Left cardiac atrium (tissue), 4 donors: ENCODE data around the gene COL4A2. TPM values are rescaled to one million over a fixed set of nuclear protein-coding genes. Genes with fewer than 3 reads are reported as not detected.

Experiments used
- ATAC-seq, 2 donors: fragments of 200-7000 bp; cut with Tn5 transposase; one replicate each; pipeline ENCODE4 v1.9.1; 2020; ENCODE audit warnings: mild to moderate bottlenecking in 2 of 2, moderate library complexity in 2 of 2
- DNase-seq: peaks from one replicate; pipeline ENCODE4 v3.0.0-alpha.2; 2020
- intact Hi-C, 2 donors: fragments of 100-400 bp; cut with DNase I; formaldehyde crosslinking; loops; one replicate each; pipeline versions ENCODE4 v1.14.1 to v1.15.1; 2022 to 2023
- total RNA-seq, 2 donors: library from RNA; stranded (reverse); fragmentation: NEBNext Ultra II Directional; extraction: Animal tissue kit (Norgen Biotek cat#: 25700); gene quantifications; one replicate each; pipeline ENCODE4 v1.2.1, GENCODE V29; 2021
- donor health status: DM: no; HTN: yes; CAD: no.
- donor health status: DM: no; HTN: yes; CAD: no; lungs with severe emphysema.
- donor health status: DM: yes; HTN: yes; CAD: no.
- donor health status: Dilated cardiomyopathy.

COL4A2 gene
- total RNA-seq, 2 donors from 2014 or later = 176 to 384 TPM

- DNase-seq (no peak), ATAC-seq (no peak)
- intact Hi-C loops = no loop called here
Observed at GRCh38 chr13:110399801-110400200, 92.7 kb downstream of the COL4A2 start.

- ATAC-seq = no peak
- intact Hi-C loops = no loop called here
Observed at GRCh38 chr13:110400786-110401533, 93.9 kb downstream of the COL4A2 start.

GRCh38 chr13:110402299-110403069 lies 95.4 kb downstream of the COL4A2 start:
- ATAC-seq (no peak), DNase-seq (no peak)
- intact Hi-C loops = no loop called here

More at GRCh38 chr13:110400786-110401533, 93.9 kb downstream of the COL4A2 start:
- DNase-seq = no peak

GRCh38 chr13:110403315-110403714 lies 96.2 kb downstream of the COL4A2 start:
- ATAC-seq (no peak), DNase-seq (no peak)
- intact Hi-C loops = no loop called here

DNA sequence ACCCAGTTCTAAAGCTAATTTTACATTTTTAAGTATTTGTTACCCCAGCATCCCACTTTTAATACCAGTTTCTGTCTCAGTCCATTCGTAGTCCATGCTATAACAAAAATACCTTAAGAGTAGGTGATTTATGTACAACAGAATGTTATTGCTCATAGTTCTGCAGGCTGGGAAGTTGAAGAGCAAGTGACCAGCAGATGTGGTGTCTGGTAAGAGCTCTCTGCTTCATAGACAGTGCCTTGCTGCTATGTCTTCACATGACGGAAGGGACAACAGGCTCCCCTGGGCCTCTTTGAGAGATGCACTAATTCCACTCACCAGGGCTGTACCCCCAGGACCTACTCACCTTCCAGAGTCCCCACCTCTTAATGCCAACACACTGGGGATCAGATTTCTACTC lies 96.6 kb downstream of the COL4A2 start:
- no peak for DNase-seq
- no peak for ATAC-seq
- intact Hi-C loops = no loop called here

- DNase-seq (no peak), ATAC-seq (no peak)
- intact Hi-C loops = no loop called here
Observed at GRCh38 chr13:110404321-110404720, 97.2 kb downstream of the COL4A2 start.

GRCh38 chr13:110405597-110406450 lies 98.7 kb downstream of the COL4A2 start:
- DNase-seq (no peak), ATAC-seq (peak in 1 of 2 donors; percentile 6)
- intact Hi-C loops = no loop called here

GRCh38 chr13:110407021-110407420 lies 99.9 kb downstream of the COL4A2 start:
- ATAC-seq (no peak), DNase-seq (no peak)
- intact Hi-C loops = no loop called here

DNA sequence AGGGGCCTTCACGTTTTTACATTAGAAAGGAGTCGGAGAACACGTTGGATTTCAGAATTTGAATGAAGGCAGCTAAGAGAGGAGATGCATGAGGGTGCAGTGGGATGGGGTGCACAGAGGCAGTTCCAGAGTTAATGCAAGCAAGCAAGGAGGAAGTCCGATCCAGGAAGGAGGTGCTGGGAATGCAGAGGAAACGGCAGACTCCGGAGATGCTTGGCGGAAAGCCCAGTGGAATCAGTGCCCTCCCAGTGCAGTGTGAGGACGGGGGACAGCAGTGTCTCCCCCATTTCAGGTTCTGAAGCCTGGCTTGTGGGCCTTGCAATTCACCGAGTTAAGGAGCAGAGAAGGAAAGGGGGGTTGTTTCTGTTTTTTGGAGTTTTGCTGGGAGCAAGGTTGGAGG lies 100.4 kb downstream of the COL4A2 start:
- ATAC-seq = no peak
- intact Hi-C loops = no loop called here

DNA sequence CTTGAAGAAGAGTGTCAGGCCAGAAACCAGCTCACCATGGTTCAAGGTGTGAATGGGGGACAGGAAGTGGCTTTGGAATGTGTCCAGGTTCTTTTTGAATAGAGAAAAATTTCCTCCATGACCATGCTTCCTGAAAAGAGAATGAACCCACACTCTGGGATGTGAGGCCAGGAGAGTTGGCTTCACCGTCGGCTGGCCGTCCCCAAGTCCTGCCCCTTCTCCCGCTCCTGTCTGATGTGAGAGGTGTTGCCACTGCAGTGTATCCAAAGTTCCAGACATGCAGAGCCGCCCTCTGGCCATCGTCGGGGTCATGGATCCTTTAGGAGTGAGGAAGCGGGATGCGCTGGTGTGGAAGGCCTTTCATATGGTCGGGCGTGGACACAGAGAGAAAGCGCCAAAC lies 101.2 kb downstream of the COL4A2 start:
- intact Hi-C loops = no loop called here
- DNase-seq = no peak

More for the DNA sequence above, 100.4 kb downstream of the COL4A2 start:
- peak; percentile 46 for DNase-seq

DNA sequence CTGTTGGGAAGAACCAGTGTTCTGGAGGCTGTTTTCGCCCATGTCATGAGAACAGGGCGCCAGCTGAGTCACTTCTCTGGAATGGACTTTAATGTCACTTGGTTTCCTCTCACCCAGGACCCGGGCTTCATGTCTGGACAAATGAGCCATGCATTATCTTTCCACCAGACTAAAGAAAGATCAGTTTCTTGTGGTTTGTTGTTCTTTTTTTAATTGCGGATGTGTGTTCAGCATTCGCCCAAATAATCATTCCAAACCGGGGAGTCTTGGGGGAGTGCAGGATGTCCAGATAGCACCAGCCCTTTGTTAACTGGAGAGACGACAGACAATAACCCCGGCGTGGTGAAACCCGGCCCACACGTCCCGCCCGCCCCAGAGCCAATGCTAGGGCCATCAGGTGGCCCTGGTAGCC lies 102.5 kb downstream of the COL4A2 start:
- DNase-seq (peak; percentile 75), ATAC-seq (peak; percentile 6 to 11)
- intact Hi-C loops = no loop called here

More for the DNA sequence above, 101.2 kb downstream of the COL4A2 start:
- ATAC-seq = no peak

DNA sequence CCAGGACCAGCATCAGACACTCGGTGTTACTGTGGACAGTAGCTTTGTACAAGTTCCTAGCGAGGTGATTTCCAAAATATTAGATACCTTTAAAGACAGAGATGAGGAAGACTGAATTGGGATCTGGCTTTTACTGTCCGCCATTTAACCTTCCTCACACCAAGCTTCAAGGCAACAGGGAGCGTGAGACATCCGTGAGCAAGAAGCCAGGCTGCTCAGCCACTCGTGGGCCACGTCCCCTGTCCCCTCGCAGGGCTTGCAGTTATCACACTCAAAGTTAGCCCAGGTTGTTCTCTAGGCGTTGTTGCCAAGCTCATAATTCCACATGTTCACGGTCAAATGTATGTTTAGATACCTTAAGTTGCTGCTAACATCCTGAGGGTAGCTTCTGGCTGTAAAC lies 102.9 kb downstream of the COL4A2 start:
- no peak for ATAC-seq
- intact Hi-C loops = loop anchor here (5.0 to 10.0 kb wide), 3 partner anchors 65 to 175 kb away; partner anchors contain the start of genes COL4A1 (in 1 of the 2) and COL4A2 (in 1 of the 2)
- DNase-seq = no peak

GRCh38 chr13:110410936-110411687 lies 104.0 kb downstream of the COL4A2 start:
- intact Hi-C loops = loop anchor here (5.0 to 10.0 kb wide), 3 partner anchors 66 to 176 kb away; partner anchors contain the start of genes COL4A1 (in 1 of the 2) and COL4A2 (in 1 of the 2)

GRCh38 chr13:110411688-110412059 lies 104.6 kb downstream of the COL4A2 start:
- intact Hi-C loops = loop anchor here (2.0 to 10.0 kb wide), 4 partner anchors 67 to 189 kb away; partner anchors contain the start of genes COL4A1 (in 1 of the 2) and COL4A2 (in 1 of the 2)
- DNase-seq (no peak), ATAC-seq (no peak)

More at GRCh38 chr13:110410936-110411687, 104.0 kb downstream of the COL4A2 start:
- ATAC-seq (no peak), DNase-seq (no peak)

DNA sequence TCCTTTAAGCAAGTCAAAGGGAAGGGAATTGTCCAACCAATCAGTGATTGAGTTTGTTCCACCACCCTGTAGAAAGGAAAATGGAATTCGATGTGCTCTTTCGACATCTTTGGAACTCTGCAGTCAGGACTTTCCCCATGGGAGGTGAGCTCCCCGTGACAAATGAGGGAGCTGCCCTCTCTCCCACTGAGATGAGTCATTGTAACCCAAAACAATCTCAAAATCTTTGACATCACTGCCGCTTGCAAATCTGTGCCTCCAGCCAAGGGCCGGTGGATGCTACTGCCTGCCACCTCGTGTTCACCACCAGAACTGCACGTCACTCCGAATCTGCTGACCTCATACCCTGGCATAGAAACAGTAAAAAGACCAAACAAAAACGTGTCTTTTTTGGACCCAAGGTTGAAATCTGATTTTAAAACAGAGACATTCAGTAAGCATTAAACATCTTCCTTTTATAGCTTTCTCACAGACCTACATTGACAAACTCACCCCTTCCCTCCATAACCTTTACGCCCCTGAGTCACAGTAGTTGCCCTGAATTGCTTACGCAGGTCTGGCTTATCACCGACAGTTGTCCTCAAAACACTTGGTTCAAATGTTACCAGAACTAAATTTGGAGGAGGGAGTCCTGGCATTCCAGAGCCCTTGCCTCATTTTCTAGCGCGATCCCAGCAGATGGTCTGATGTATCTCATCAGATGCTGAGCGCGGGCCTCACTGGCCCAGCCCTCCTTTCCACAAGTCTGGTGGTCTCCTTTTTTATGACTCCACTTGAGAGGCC lies 105.2 kb downstream of the COL4A2 start:
- ATAC-seq (peak; percentile 79 to 81), DNase-seq (peak; percentile 89)
- intact Hi-C loops = loop anchor here (2.0 to 10.0 kb wide), 4 partner anchors 68 to 190 kb away; partner anchors contain the start of genes COL4A1 (in 1 of the 2) and COL4A2 (in 1 of the 2)

- intact Hi-C loops = loop anchor here (2.0 to 10.0 kb wide), 4 partner anchors 68 to 190 kb away; partner anchors contain the start of genes COL4A1 (in 1 of the 2) and COL4A2 (in 1 of the 2)
- DNase-seq (no peak), ATAC-seq (no peak)
Observed at GRCh38 chr13:110413016-110413675, 106.1 kb downstream of the COL4A2 start.

- ATAC-seq = no peak
- no peak for DNase-seq
- intact Hi-C loops = loop anchor here (2.0 to 10.0 kb wide), 4 partner anchors 69 to 191 kb away; partner anchors contain the start of genes COL4A1 (in 1 of the 2) and COL4A2 (in 1 of the 2)
Observed at GRCh38 chr13:110413676-110414040, 106.6 kb downstream of the COL4A2 start.
